Urothelium cell line (cell line): ENCODE results near the gene MTCL1.

Experiments
- DNase-seq: peaks from one replicate; pipeline ENCODE4 v3.0.0; 2011; ENCODE audit warnings: low spot score, mixed read lengths
- FAIRE-seq: peaks from 2 replicates; lab custom pipeline; 2011; peaks lifted over from hg19 to GRCh38; lab: Jason Lieb, UNC

The MTCL1 gene

DNA sequence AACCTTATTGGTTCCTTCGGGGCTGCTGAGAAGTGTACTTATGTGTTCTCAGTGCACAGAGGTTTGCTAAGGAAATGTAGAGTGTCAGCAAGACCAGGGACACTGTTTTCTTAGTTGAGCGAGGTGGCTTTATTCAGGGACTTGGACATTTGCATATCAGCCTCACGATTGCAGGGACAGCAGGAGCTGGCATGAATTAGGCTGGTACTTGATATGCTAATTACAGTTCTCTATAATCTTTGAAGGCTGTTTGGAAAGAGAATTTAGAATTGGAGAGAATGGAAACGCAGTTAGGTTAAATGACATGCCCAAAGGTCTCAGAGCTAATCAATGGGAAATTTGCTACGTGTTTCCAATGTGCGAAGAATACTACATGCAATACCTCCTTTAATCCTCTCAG lies 18.7 kb upstream of the MTCL1 start:
- no peak for DNase-seq
- FAIRE-seq, result no peak

DNA sequence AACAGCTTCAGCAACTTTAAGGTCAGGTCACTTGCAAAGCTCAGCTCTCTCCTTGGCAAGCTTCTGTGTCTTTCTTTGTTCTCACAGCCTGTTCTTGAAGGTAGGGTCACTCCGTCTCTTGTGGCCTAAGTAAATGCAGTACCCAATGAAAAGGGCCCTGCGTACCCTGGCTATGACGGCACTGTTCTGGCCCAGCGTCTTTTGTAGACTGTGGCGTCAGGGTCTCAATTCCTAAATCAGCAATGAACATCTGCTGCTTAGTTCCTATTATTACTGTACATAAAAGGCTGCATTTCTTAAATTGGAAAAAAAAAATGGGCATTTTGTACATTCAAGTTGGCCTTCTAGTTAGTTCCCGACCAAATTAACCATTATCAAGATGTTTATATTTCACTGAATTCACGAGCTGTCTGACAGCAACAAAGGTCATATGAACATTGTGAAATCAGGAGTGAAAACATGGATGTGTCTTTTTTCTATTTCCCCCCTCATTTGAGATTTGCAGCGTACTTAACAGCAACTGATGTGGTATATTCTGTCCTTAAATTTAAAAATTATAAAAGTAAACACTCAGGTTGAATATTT lies 17.0 kb upstream of the MTCL1 start:
- FAIRE-seq, result no peak
- no peak for DNase-seq

GRCh38 chr18:8688816-8689215 lies 16.5 kb upstream of the MTCL1 start:
- DNase-seq (no peak), FAIRE-seq (no peak)

DNA sequence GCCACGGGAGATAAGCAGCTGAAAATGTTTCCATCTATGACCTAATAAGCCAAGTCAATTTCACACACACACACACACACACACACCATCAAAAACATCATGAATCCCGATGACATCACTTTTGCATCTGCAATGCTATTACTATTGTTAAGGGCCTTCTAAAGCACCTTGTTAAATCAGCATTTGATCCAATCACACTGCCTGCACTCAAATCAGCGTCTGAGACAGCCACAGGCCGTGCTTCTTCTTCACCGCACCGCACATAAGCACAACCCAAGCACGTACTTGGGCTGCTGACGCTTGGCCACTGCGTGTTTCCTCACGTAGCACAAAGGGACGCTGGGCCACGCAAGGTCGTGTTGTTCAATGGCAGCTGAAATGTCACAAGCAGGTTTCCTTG lies 15.8 kb upstream of the MTCL1 start:
- FAIRE-seq (peak; percentile 66), DNase-seq (no peak)

DNA sequence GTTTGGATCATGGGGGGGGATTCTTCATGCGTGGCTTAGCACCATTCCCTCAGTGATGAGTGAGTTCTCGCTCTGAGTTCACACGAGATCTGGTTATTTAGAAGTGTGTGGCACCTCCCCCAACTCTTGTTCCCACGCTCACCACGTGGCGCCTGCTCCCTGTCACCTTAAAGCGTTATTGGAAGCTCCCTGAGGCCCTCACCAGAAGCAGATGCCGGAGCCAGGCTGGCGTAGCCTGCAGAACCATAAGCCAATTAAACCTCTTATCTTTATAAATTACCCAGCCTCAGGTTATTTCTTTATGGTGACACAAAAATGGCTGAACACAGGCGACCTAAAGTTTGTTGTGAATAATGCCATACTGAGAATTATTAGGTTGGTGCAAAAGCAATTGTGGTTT lies 10.5 kb upstream of the MTCL1 start:
- FAIRE-seq, result no peak
- DNase-seq, result no peak

DNA sequence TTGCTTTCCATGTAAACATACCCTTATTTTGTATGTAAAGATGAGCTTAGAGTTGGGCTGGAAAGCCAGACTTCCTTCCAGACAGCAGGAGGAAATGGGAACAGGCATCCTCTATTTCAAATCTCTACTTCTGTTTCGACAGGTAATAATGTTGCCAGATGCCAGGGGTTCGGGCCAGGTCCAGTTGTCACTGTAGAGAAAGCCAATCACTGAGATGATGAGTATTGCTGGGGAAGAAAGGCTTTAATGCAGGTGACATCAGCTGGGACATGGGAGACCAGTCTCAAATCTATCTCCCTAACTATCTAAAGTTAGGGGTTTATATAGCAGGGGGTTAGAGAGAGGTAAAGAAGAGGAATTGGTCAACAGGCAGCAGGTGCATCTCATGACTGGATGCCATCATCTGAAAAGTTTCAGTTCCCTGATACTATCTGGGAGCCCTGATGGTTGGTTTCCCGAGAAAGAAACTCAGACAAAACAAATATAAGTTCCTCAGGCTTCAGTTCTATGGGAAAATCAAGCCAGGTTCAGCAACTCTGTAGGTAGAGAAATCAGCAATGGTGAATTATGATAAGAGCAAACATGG lies 9.3 kb upstream of the MTCL1 start:
- no peak for DNase-seq
- FAIRE-seq, result no peak

DNA sequence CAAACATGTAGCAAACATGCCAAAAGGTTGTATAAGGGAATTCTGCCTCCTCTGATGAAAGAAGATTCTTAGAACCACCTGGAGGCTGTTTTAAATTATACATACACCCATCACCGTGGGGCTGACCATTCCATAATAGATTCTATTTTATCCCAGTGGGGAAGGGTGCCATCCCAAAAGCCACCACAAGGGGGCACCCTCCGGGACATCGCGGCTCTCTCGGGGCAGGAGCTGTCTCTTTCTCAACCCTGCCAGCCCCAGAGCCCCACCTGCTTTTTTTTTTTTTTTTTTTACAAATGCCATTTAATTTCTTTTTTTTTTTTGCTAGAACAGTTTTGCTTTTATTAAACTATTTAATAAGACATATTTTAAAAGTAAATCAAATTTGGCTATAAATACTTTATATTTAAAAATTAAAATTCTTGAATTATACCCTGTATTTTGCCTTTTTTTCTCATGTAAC lies 8.6 kb upstream of the MTCL1 start:
- peak; percentile 92 for DNase-seq
- FAIRE-seq, result no peak

DNA sequence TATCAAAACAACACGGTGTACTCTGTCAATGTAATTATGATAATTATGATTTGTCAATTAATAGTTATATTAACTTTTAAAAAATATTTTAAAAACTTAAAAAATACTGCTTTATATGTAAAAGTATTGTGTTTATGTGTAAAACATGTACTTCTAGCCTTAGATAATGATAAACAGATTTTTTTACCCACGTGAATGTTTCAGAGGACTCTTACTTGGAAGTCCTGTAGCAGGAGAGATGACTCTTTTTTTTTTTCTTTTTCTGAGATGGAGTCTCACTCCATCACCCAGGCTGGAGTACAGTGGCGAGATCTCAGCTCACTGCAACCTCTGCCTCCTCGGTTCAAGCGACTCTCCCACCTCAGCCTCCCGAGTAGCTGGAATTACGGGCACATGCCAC lies 6.2 kb upstream of the MTCL1 start:
- no peak for FAIRE-seq
- no peak for DNase-seq

GRCh38 chr18:8699948-8700347 lies 5.4 kb upstream of the MTCL1 start:
- FAIRE-seq, result no peak
- DNase-seq, result no peak

DNA sequence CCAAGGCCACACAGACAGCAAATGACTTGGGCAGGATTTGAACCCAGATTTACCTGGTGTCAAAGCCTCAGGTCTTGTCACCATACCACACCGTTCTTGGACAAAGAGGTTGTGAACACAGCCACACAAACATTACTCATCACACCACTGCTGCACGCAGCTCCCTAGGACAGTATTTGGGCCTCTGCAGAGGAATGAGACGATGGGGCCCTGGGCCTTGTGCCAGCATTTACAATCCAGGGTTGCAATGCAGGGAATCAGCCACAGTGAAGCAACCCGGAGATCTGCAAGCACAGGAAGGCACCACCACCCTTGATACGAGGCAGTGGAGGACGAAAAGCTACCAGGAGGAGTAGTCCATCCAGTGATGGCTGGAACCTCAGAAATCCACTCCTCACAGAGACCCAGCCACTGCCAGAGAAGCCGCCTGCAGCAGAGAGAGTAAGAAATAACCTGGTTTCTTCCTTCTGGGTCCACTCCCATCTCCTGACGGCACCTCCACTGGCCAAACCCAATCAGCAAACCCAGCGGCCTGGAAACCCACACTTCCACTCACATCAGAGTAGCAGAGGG lies 3.7 kb upstream of the MTCL1 start:
- FAIRE-seq, result peak; percentile 71
- DNase-seq, result peak; percentile 83

DNA sequence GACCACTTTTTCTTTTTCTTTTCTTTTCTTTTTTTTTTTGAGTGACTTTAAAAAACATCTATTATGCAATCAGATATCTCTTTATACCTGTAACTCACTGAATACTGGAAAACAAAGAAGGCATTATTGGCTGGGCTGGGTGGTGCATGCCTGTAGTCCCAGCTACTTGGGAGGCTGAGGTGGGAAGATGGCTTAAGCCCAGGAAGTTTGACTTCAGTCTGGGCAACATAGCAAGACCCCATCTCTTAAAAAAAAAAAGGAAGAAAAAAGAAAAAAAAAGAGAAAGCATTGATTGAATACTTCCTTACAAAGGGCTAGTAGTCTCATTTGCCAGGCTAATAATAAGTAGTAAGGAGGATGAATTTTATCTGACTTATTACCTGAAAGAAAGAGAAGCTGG lies 2.7 kb upstream of the MTCL1 start:
- no peak for DNase-seq
- FAIRE-seq, result no peak

- FAIRE-seq, result no peak
These were observed 2.2 kb upstream of the MTCL1 start for GRCh38 chr18:8703092-8703709.

DNA sequence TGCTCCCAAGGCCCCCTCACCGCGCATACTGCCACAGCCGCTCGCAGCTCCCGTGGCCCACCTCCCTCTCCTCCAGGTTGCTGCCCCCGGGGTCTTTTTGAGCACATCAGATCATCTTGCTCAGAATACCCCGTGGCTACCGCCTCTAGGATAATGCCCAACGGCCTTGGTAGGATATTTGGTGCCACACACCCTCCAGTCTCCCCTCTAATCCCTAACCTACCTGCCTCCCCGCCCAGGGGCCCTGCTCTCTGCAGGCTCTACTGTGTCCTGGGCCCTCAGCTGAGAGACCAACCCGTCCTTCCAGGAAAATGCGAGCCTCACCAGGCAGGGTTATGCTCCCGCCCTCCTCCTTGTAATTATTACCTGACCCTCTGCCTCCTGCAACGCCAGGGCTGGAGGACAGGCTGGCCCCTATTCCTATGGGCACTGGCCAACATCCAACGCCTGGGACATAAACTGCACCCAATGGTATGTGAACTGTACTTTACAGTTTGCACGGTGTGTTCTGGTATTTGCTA lies 1.5 kb upstream of the MTCL1 start:
- no peak for FAIRE-seq
- DNase-seq, result no peak

More at GRCh38 chr18:8703092-8703709, 2.2 kb upstream of the MTCL1 start:
- no peak for DNase-seq

- peak; percentile 96 for FAIRE-seq
These were observed 757 bp upstream of the MTCL1 start for GRCh38 chr18:8704361-8705237.

DNA sequence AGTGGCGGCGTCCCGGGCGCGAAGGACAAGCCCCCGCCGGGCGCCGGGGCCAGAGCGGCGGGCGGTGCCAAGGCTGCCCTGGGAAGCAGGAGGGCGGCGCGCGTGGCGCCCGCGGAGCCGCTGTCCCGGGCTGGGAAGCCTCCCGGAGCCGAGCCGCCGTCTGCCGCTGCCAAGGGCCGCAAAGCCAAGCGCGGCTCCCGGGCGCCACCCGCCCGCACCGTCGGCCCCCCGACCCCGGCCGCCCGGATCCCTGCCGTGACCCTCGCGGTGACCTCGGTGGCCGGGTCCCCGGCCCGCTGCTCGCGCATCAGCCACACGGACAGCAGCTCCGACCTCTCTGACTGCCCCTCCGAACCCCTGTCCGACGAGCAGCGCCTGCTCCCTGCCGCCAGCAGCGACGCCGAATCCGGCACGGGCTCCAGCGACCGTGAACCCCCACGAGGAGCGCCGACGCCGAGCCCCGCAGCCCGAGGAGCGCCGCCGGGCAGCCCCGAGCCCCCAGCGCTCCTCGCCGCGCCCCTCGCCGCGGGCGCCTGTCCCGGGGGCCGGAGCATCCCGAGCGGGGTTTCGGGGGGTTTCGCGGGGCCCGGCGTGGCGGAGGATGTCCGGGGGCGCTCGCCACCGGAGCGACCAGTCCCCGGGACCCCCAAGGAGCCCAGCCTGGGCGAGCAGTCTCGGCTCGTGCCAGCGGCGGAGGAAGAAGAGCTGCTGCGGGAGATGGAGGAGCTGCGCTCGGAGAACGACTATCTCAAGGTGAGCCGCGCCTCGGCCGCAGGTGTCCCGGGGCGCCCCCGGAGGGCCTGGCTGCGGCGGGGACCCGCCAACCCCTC lies 820 bp downstream of the MTCL1 start:
- DNase-seq, result peak; percentile 50

More at GRCh38 chr18:8704361-8705237, 757 bp upstream of the MTCL1 start:
- peak; percentile 99 for DNase-seq

GRCh38 chr18:8706791-8707555 lies 1.6 kb downstream of the MTCL1 start:
- DNase-seq (peak; percentile 81), FAIRE-seq (no peak)

More for the DNA sequence above, 820 bp downstream of the MTCL1 start:
- FAIRE-seq, result no peak

- DNase-seq (peak; percentile 31), FAIRE-seq (no peak)
These were observed 2.4 kb downstream of the MTCL1 start for GRCh38 chr18:8707556-8708300.

- DNase-seq (no peak), FAIRE-seq (peak; percentile 52)
These were observed 3.3 kb downstream of the MTCL1 start for GRCh38 chr18:8708670-8709069.
